Stimulated activated CD8-positive, alpha-beta memory T cell treated with anti-CD3 and anti-CD28 coated beads, Interleukin-4, amount 100 ng/mL, for 4 hours (primary cell): ENCODE measurements around the gene LRIG2.

Source experiments
- DNase-seq, 2 donors: peaks; one replicate each; pipeline ENCODE4 v3.0.0-alpha.2; 2020; ENCODE audit warnings: low read depth in 2 of 2, low spot score in 1 of 2

LRIG2 gene

DNA sequence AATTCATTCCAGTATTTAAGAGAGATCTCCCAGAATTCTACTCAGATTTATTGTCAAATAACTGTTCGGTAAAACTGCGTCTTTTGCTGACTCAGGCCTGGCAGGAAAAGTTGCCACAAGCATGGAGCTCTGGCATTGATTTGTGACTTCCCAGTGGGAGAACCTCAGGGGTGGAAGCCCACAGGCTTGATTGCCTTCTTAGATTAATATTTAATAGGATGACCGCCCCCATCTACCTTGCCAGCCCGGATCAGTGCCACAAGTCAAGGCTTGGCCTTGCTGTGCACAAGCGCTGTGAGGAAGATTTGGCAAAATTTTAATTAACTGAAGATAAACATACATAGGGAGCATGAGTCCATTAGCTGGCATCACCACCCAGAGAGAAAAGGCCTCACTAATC is 93.5 kb downstream of the LRIG2 start:
- no peak for DNase-seq

DNA sequence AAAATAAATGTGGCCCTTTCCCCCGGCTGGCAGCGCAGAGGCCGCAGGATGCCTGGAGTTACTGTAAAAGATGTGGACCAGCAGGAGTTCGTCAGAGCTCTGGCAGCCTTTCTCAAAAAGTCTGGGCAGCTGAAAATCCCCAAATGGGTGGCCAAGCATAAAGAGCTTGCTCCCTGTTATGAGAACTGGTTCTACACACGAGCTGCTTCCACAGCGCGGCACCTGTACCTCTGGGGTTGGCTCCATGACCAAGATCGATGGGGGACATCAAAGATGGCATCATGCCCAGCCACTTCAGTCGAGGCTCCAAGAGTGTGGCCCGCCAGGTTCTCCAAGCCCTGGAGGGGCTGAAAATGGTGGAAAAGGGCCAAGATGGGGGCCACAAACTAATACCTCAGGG is 95.9 kb downstream of the LRIG2 start:
- no peak for DNase-seq

DNA sequence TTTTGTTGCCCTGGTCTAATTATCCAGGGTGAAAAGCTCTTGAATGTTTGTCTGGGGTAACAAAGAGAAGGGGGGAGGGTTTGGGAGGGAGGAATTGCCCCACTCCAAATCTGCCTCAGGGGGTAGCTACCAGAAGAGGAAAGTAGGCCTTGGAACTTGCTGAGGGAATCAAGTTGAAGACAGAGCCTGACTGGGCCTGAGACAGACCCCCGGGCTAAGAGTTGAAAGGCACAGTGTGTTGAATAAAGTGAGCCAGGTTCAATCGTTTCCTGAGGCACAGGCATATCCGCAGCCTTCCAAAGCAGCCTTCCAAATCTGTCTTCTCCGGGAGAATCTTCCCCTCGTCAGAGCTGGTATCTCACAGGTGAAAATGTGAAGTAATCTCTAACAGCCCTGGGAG is 96.6 kb downstream of the LRIG2 start:
- no peak for DNase-seq

DNA sequence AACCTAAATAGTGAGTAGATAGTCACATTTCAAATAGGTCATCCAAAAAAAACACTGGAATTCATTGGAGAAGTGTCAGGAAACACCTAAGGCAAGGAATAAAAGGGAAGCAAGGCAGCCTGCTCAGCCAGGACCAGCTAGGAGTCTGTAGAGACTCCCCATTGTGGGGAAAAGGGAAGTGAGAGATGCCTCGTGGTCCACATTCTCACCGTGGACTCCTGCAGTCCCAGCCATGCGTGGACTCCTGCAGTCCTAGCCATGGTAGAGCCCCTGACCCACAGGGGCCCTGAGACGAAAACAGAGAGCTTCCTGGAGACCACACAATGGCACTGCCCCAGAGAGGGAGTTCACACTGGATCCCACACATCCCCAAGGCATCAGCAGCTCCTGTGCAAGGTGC is 97.5 kb downstream of the LRIG2 start:
- DNase-seq, result no peak

DNA sequence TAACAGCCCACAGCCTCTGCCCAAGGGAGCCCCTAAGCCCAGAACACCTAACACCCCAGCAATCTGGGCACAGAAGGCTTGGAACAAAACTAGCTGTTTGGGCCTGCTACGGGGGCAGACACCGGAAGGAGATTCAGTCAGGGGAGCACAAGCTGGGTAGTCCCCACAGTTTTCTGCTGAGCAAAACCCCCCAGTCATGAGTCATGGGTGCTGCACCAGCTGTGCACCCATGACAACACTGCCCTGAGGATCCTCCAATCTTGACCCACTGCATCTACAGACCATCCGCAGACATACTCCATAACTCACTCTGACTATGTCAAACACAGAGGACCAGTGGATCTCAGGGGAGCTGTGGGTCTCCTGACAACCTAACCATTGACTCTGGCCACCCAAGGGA is 105.1 kb downstream of the LRIG2 start:
- no peak for DNase-seq

DNA sequence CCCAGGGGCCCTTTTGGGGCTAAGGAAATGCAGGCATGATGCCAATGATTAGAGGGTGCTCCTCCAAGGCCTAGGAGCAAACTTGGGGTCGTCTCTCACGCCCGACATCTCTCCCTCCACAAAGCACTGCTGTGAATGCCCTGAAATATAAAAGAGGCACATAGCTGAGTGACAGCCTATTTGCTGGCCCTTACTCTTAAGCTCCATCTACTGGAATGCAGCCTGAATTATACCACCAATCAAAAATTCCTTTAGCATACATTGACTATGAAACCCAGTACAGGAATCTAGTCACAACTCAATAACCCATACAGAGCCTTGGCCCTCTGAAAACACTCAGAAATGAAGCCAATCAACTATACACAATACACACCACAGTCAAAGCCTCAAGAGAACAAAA is 105.5 kb downstream of the LRIG2 start:
- no peak for DNase-seq
